Measurements from ENCODE around the gene ZNF682.
"Not testable (repeated sequence)": the region's sequence is repeated elsewhere in the genome, so short reads cannot be mapped to it uniquely, and the experiment has no call there.

Gene ZNF682

GRCh38 chr19:20039203-20039723 lies at the start of gene ZNF682:
TSS of gene ZNF682 (minus strand) at chr19:20039505. CDS start at chr19:20039345, 160 bp downstream.
- DNase-seq (ENCODE audit: low read depth) = peak; percentile 85

DNA sequence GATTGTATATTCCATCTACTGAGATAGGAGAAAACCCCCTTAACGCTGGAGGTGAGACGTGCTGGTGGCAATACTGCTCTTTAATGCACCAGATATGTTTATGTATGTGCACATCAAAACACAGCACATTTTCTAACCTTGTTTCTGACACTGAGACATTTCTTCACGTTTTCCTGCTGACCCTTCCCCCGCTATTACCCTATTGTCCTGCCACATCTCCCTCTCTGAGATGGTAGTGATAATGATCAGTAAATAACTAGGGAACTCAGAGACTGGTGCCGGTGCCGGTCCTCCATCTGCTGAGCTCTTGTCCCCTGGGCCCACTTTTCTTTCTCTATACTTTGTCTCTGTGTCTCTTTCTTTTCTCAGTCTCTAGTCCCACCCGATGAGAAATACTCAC lies 43.6 kb upstream of the ZNF682 start:
- DNase-seq (ENCODE audit: low read depth) = not testable (repeated sequence)

DNA sequence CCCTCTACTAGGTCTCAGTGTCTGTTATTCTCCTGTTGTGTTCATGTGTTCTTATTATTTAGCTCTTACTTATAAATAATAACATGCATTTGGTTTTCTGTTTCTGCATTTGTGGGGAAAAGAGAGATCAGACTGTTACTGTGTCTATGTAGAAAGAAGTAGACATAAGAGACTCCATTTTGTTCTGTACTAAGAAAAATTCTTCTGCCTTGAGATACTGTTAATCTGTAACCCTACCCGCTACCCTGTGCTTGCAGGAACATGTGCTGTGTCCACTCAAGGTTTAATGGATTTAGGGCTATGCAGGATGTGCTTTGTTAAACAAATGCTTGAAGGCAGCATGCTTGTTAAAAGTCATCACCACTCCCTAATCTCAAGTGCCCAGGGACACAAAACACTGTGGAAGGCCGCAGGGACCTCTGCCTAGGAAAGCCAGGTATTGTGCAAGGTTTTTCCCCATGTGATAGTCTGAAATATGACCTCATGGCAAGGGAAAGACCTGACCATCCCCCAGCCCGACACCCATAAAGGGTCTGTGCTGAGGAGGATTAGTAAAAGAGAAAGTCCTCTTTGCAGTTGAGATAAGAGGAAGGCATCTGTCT lies 43.0 kb upstream of the ZNF682 start:
- DNase-seq (ENCODE audit: low read depth) = not testable (repeated sequence)

DNA sequence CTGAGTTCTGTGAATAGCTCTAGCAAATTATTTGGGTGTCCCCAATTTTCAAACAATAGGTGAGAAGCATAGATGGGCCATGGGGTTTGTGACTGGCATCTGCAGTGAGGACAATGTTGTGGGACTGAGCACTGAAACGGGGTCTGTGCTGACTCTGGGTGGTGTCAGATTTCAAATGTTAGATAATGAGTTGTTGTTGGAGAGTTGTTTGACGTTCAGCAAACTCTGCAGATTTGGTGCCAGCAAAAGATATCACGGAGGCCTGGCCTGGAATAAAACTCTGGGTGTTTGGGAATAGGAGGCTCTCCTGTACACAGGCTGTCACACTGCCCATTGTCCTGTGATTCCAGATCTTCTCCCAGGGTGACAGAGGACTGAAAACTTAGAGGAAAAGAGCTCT lies 41.4 kb upstream of the ZNF682 start:
- DNase-seq (ENCODE audit: low read depth) = no peak

DNA sequence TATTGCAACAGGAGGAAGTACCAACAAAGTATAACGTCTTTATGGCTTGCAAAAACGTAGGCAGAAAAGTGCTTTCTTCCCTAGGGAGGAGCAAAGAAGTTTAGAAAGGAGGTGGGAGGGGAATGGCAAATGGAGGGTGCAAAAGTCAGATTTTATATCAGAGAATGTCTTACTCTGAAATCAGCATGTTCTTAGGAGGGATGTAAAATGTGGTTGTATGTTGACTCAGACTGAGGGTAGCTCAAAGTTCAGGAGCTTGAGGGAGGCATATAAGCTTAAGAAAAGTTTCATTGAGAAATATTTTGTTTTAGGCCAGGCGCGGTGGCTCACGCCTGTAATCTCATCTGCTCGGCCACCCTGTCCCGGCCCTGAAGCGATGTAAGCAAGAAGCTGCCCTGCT lies 40.2 kb upstream of the ZNF682 start:
- DNase-seq (ENCODE audit: low read depth) = no peak

GRCh38 chr19:20078581-20079031 lies 39.3 kb upstream of the ZNF682 start:
- no peak for DNase-seq (ENCODE audit: low read depth)

GRCh38 chr19:20077791-20078463 lies 38.6 kb upstream of the ZNF682 start, which contains the start of gene ZNF90:
TSS of gene ZNF90 (plus strand) at chr19:20078000. CDS start at chr19:20078133, 133 bp downstream.
- DNase-seq (ENCODE audit: low read depth) = peak; percentile 62

DNA sequence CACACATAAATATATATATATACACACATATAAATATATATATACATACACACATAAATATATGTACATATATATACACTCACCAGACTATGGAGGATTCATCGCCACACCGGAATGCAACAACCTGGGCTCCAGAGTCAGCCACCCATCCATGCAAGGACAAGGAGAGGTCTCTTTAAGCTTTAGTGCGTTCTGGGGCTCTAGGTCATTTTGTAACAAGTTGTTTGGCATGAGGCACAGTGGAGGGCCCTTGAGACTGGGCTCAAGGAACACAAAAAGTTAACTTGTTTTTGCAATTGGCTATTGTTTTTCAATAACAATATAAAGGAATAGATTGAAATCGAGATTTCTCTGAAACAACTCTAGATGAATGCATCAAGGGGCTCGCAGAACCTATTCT lies 33.6 kb upstream of the ZNF682 start:
- no peak for DNase-seq (ENCODE audit: low read depth)

- DNase-seq (ENCODE audit: low read depth) = no peak
These were observed 31.4 kb upstream of the ZNF682 start for GRCh38 chr19:20070691-20071090.

DNA sequence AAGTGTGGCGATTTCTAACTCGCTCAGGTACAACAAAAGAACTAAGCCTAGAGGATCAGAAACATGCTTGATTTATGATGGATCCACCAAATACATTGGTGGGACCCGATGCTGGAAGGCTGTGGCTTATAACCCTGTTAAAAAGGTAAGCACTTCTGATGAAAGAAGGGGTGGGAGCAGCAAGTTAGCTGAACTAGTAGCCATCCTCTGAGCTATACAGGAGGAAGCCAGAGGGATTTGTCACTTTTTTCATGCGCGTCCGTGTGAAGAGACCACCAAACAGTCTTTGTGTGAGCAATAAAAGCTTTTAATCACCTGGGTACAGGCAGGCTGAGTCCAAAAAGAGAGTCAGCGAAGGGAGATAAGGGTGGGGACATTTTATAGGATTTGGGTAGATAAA lies 29.3 kb upstream of the ZNF682 start:
- not testable (repeated sequence) for DNase-seq (ENCODE audit: low read depth)

DNA sequence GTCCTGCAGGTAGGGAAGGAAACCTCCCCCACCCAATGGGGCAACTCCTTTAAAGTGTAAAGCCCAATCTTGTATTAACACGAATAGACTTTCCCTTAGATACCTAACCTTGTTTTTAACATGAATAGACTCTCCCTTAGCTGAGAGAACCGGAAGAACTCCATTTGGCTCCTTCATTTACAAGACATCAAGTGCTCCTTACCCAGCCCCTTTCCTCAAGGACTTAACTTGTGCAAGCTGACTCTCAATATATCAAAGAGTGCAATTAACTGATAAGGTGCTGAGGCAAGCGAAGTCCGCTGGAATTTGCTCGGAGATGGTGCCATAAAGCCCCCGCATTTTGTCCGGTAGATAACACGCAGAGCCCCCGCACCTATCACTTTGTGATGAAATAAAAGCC lies 28.6 kb upstream of the ZNF682 start:
- no peak for DNase-seq (ENCODE audit: low read depth)

- DNase-seq (ENCODE audit: low read depth) = no peak
These were observed 27.6 kb upstream of the ZNF682 start for GRCh38 chr19:20066861-20067260.

DNA sequence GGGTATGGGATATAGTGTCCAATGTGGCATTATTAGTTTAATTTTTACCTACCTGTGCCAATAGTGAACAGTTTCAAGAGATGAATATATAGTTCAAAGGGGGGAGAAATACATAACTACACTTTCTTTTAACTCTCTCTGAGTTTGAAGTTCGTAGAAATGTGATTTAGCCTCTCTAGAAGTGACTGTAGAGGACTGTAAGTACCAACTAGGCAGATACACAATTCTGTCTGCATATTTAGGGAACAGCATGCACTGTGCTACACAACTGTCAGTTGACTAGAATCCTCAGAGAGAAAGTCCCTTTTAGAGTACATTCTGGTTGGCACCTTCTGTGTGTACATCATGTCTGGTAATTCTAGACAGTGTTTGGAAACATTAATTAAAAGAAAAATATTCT lies 21.0 kb upstream of the ZNF682 start:
- no peak for DNase-seq (ENCODE audit: low read depth)

GRCh38 chr19:20058738-20059137 lies 19.4 kb upstream of the ZNF682 start:
- not testable (repeated sequence) for DNase-seq (ENCODE audit: low read depth)

DNA sequence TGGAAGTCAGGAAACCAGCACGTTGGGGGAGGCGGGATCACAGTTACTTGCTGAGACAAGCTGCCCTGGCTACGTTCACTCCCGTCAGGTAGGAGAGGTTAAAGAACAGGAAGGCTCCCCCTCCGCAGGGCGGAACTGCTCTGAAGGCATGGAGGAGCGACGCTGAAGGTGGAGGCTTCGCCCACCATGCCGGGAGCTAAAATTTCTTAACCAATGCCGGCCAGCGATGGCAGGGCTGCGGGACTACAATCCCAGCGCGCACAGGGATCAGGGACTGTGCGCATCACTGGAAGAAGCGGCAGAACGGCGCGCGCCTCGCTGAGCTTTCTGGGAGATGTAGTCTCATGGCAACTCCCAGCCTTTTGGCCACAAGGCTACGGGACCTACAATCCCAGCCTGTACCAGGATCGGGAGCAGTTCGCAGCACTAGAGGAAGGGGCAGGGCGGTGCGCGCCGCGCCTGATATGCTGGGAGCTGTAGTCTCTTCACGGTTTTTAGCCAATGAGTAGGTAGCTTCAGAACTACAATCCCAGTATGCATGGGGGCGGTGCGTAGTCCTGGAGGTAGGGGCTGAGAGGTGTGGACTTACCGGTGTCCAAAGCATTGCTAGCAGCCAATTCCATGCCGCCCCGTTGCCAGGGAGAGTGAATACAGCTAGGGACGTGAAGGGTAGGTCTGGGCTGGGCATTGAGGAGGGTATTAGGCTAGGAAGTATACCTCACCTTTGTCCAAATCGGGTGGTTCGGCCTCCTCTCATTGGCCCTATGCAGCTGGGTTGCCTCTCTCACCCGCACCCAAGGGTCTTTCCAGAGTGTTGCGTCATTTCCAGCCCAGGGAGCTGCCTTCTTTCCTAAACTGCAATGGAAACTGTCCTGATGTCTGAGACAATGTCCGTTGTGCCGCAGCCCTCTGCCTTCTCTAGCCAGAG lies 12.8 kb upstream of the ZNF682 start:
- peak; percentile 37 for DNase-seq (ENCODE audit: low read depth)

GRCh38 chr19:20045742-20046141 lies 6.4 kb upstream of the ZNF682 start:
- DNase-seq (ENCODE audit: low read depth) = not testable (repeated sequence)

DNA sequence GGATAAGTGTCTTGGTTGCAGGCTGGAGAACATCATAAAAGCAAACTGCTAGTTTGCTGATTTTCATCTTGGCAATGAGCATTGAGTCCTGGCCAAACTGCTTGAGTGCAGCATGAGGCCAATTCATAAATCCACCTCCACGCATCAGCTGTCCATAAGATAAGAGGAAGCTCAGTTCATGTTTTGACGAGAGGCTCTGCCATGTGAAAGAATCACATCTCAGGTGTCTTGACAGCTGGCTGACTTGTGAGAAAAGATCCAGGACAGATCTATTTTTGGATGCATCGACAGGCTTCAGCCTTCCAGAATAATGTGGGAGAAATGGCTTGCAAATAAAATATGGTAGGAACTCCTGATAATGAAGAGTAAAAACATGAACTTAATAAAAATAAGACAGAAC lies 5.4 kb upstream of the ZNF682 start:
- DNase-seq (ENCODE audit: low read depth) = no peak

DNA sequence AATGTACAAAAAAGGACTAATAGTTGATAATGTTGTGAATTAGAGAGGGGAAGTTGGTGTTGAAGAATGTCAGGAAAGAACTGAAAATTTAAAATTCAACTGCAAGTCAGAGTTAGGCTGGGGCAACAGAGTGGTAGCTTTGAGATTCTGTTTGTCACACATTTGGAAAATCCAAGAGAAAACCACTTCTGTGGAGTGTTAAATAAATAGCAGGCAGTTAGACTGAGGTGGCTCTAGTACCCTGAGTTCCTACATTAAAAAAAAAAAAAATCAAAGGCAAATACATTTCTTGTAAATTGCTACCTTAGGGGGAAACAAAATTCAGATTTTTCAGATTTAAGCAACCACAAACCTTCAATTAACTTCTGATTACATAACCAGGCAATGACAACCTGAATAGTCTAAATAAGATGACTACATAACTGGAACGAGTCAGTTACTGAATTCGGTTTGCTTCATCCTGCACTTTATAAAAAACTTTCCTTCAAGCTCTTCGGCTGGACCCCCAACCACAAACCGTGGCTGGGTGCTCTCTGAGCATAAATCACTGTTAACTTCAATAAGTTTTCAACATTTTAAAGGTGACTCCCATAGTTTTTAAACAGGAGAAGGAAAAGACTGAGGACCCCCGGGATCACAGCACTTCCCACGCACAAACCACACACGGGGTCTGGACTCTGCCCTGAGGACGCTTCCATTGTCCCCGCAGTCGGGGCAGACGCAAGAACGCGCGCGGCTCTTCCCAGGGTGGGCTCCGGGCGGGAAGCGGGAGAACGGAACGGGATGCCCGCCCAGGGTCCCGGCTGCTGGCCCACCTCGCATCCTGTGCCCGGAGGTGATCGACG lies 725 bp downstream of the ZNF682 start:
- DNase-seq (ENCODE audit: low read depth) = no peak

GRCh38 chr19:20035935-20036334 lies 3.4 kb downstream of the ZNF682 start:
- no peak for DNase-seq (ENCODE audit: low read depth)

- DNase-seq (ENCODE audit: low read depth) = no peak
These were observed 10.7 kb downstream of the ZNF682 start for GRCh38 chr19:20028611-20029010.

DNA sequence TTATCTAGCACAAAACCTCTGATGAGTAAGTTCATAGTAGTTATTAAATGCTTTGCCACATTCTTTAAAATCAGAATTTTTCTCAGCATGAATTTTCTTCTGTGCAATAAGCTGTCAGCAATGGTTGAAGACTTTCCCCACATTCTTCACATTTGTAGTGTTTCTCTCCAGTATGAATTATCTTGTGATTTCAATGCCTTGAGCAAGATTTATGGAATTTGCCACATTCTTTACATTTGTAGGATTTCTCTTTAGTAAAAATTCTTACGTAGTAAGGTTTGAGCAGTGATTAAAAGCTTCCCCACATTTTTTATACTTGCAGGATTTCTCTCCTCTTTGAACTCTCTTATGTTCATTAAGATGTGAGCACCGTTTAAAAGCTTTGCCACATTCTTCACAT lies 33.6 kb downstream of the ZNF682 start:
- no peak for DNase-seq (ENCODE audit: low read depth)
